Naive thymus-derived CD8-positive, alpha-beta T cell (primary cell): ENCODE measurements around the gene KCP. TPM values are rescaled to one million over a fixed set of nuclear protein-coding genes. Genes with fewer than 3 reads are reported as not detected.
A peak's percentile ranks its signal among the peaks of the same experiment; 100 is the strongest.

Source experiments
- ATAC-seq, 2 donors: fragments of 150-1000 bp; cut with Tn5 transposase in 1 of 2; sonication (Bioruptor Pico), chemical (Tn5 transposase) in 1 of 2; 1 replicate in 1 of 2; 2 replicates in 1 of 2; pipeline ENCODE4 v1.10.0; 2021; ENCODE audit warnings: mild to moderate bottlenecking in 2 of 2, moderate library complexity in 2 of 2
- POLR2A ChIA-PET: fragments of 350-600 bp; sonication (Branson Sonifier 250); formaldehyde crosslinking; loops from one replicate; lab custom pipeline; 2021; ENCODE audit warnings: antibody characterized with exemption; lab: Charles Lee
- DNase-seq, 10 donors: peaks; one replicate each; pipeline versions ENCODE4 v3.0.0 to v3.0.0-alpha.2; 2020 to 2022
- H3K27ac Mint-ChIP-seq, 10 donors: one replicate each; pipeline ENCODE4 v1.8.0; 2020 to 2022; ENCODE audit warnings: mild to moderate bottlenecking in 10 of 10, mixed read lengths in 10 of 10, moderate library complexity in 4 of 10, inconsistent platforms in 1 of 10
- H3K27me3 Mint-ChIP-seq, 5 donors: one replicate each; pipeline ENCODE4 v1.8.0; 2021 to 2022; ENCODE audit warnings: mixed read lengths in 5 of 5
- H3K36me3 Mint-ChIP-seq, 3 donors: one replicate each; pipeline ENCODE4 v1.8.0; 2020 to 2022; ENCODE audit warnings: mixed read lengths in 3 of 3, mild to moderate bottlenecking in 2 of 3, inconsistent platforms in 1 of 3
- H3K4me1 Mint-ChIP-seq, 4 donors: one replicate each; pipeline ENCODE4 v1.8.0; 2021 to 2022; ENCODE audit warnings: mixed read lengths in 4 of 4
- H3K4me3 Mint-ChIP-seq, 10 donors: one replicate each; pipeline ENCODE4 v1.8.0; 2020 to 2022; ENCODE audit warnings: mild to moderate bottlenecking in 10 of 10, mixed read lengths in 10 of 10, moderate library complexity in 6 of 10, inconsistent platforms in 1 of 10
- H3K9me3 Mint-ChIP-seq, 9 donors: one replicate each; pipeline ENCODE4 v1.8.0; 2020 to 2022; ENCODE audit warnings: mixed read lengths in 9 of 9, mild to moderate bottlenecking in 3 of 9, inconsistent platforms in 1 of 9, moderate library complexity in 1 of 9
- polyA plus RNA-seq, 3 donors: library from polyadenylated mRNA; unstranded; fragments of 300-500 nt; fragmentation: Illumina TruSeq; gene quantifications; one replicate each; pipeline ENCODE4 v1.2.3, GENCODE V29; 2021
- total RNA-seq, 8 experiments: library from RNA in 2 of 8; stranded (reverse) in 2 of 8; gene quantifications; one replicate each; pipeline ENCODE4 v1.2.3 and lab custom pipeline; 2021 to 2026

Gene KCP
- total and polyA plus RNA-seq, 5 experiments from 2014 or later: 0.29 to 0.33 TPM; not detected in 3

- no peak for DNase-seq
- Mint-ChIP-seq H3K27me3 (no peaks in the 10 kb centered on the region), H3K4me1 (no peaks in the 10 kb centered on the region), H3K27ac (no peak overlapping the region), H3K4me3 (no peak overlapping the region), H3K9me3 (no peaks in the 10 kb centered on the region), H3K36me3 (no peaks in the 10 kb centered on the region)
- POLR2A ChIA-PET: no interaction called here
- ATAC-seq: no peak
These were observed 55.0 kb downstream of the KCP start for GRCh38 chr7:128855559-128855958.

- POLR2A ChIA-PET: no interaction called here
- DNase-seq (no peak), ATAC-seq (no peak)
- no peaks in the 10 kb centered on the region for H3K36me3 Mint-ChIP-seq
- H3K4me1 Mint-ChIP-seq: no peaks in the 10 kb centered on the region
- H3K9me3 Mint-ChIP-seq: no peaks in the 10 kb centered on the region
- H3K27ac Mint-ChIP-seq: no peak overlapping the region
- no peaks in the 10 kb centered on the region for H3K27me3 Mint-ChIP-seq
- no peak overlapping the region for H3K4me3 Mint-ChIP-seq
These were observed 56.1 kb downstream of the KCP start for GRCh38 chr7:128854396-128854795.

GRCh38 chr7:128853799-128854198 lies 56.7 kb downstream of the KCP start:
- DNase-seq (no peak), ATAC-seq (no peak)
- POLR2A ChIA-PET: no interaction called here
- no peaks in the 10 kb centered on the region for H3K27me3 Mint-ChIP-seq
- no peak overlapping the region for H3K27ac Mint-ChIP-seq
- no peaks in the 10 kb centered on the region for H3K9me3 Mint-ChIP-seq
- no peaks in the 10 kb centered on the region for H3K4me1 Mint-ChIP-seq
- H3K4me3 Mint-ChIP-seq: no peak overlapping the region
- no peaks in the 10 kb centered on the region for H3K36me3 Mint-ChIP-seq

- POLR2A ChIA-PET: no interaction called here
These were observed 57.8 kb downstream of the KCP start for GRCh38 chr7:128852537-128853254.

GRCh38 chr7:128849804-128850490 lies 60.6 kb downstream of the KCP start:
- Mint-ChIP-seq H3K36me3 (no peaks in the 10 kb centered on the region), H3K27ac (peak overlapping the region in 2 of 10 donors; percentile 14 to 79), H3K4me3 (no peak overlapping the region), H3K4me1 (no peaks in the 10 kb centered on the region), H3K27me3 (no peaks in the 10 kb centered on the region), H3K9me3 (no peaks in the 10 kb centered on the region)
- ATAC-seq (no peak), DNase-seq (no peak)
- POLR2A ChIA-PET: interaction anchor here (0.6 kb wide), 1 partner anchor 1146 kb away, joined by 3 read pairs; no protein-coding TSS in a partner anchor

More at GRCh38 chr7:128852537-128853254, 57.8 kb downstream of the KCP start:
- no peaks in the 10 kb centered on the region for H3K36me3 Mint-ChIP-seq
- no peaks in the 10 kb centered on the region for H3K9me3 Mint-ChIP-seq
- DNase-seq (peak in 1 of 10 donors; percentile 61), ATAC-seq (no peak)
- H3K27ac Mint-ChIP-seq: no peak overlapping the region
- H3K4me1 Mint-ChIP-seq: no peaks in the 10 kb centered on the region
- no peaks in the 10 kb centered on the region for H3K27me3 Mint-ChIP-seq
- no peak overlapping the region for H3K4me3 Mint-ChIP-seq

GRCh38 chr7:128849156-128849515 lies 61.4 kb downstream of the KCP start:
- POLR2A ChIA-PET: no interaction called here

GRCh38 chr7:128848289-128849155 lies 62.0 kb downstream of the KCP start:
- Mint-ChIP-seq H3K4me3 (no peak overlapping the region), H3K27me3 (no peaks in the 10 kb centered on the region), H3K27ac (no peak overlapping the region), H3K36me3 (no peaks in the 10 kb centered on the region), H3K4me1 (no peaks in the 10 kb centered on the region), H3K9me3 (no peaks in the 10 kb centered on the region)
- DNase-seq: no peak
- no peak for ATAC-seq
- POLR2A ChIA-PET: no interaction called here

More at GRCh38 chr7:128849156-128849515, 61.4 kb downstream of the KCP start:
- Mint-ChIP-seq H3K4me1 (no peaks in the 10 kb centered on the region), H3K27ac (no peak overlapping the region), H3K36me3 (no peaks in the 10 kb centered on the region), H3K4me3 (no peak overlapping the region), H3K27me3 (no peaks in the 10 kb centered on the region), H3K9me3 (no peaks in the 10 kb centered on the region)
- DNase-seq (no peak), ATAC-seq (no peak)

GRCh38 chr7:128847721-128848211 lies 62.7 kb downstream of the KCP start:
- H3K36me3 Mint-ChIP-seq: no peaks in the 10 kb centered on the region
- H3K27me3 Mint-ChIP-seq: no peaks in the 10 kb centered on the region
- DNase-seq (peak in 1 of 10 donors; percentile 4), ATAC-seq (no peak)
- H3K9me3 Mint-ChIP-seq: no peaks in the 10 kb centered on the region
- no peak overlapping the region for H3K4me3 Mint-ChIP-seq
- no peaks in the 10 kb centered on the region for H3K4me1 Mint-ChIP-seq
- no peak overlapping the region for H3K27ac Mint-ChIP-seq
- POLR2A ChIA-PET: no interaction called here

GRCh38 chr7:128846781-128847444 lies 63.6 kb downstream of the KCP start:
- Mint-ChIP-seq H3K27ac (no peak overlapping the region), H3K9me3 (no peaks in the 10 kb centered on the region), H3K4me3 (no peak overlapping the region), H3K36me3 (no peaks in the 10 kb centered on the region), H3K4me1 (peaks cover 0 to 2% (median under 1%) of the 10 kb centered on the region in 4 donors), H3K27me3 (no peaks in the 10 kb centered on the region)
- ATAC-seq (no peak), DNase-seq (no peak)
- POLR2A ChIA-PET: no interaction called here

GRCh38 chr7:128845987-128846386 lies 64.5 kb downstream of the KCP start:
- ATAC-seq (no peak), DNase-seq (no peak)
- Mint-ChIP-seq H3K4me1 (peaks cover 0 to 3% (median under 1%) of the 10 kb centered on the region in 4 donors), H3K27me3 (no peaks in the 10 kb centered on the region), H3K9me3 (no peaks in the 10 kb centered on the region), H3K27ac (no peak overlapping the region), H3K36me3 (no peaks in the 10 kb centered on the region), H3K4me3 (no peak overlapping the region)
- POLR2A ChIA-PET: no interaction called here

GRCh38 chr7:128845475-128845874 lies 65.0 kb downstream of the KCP start:
- Mint-ChIP-seq H3K4me3 (peak overlapping the region in 1 of 10 donors; percentile 33), H3K36me3 (no peaks in the 10 kb centered on the region), H3K9me3 (no peaks in the 10 kb centered on the region), H3K4me1 (peaks cover 0 to 3% (median under 1%) of the 10 kb centered on the region in 4 donors), H3K27me3 (no peaks in the 10 kb centered on the region), H3K27ac (no peak overlapping the region)
- POLR2A ChIA-PET: no interaction called here
- DNase-seq (no peak), ATAC-seq (no peak)

GRCh38 chr7:128844777-128845311 lies 65.7 kb downstream of the KCP start:
- Mint-ChIP-seq H3K9me3 (no peaks in the 10 kb centered on the region), H3K36me3 (no peaks in the 10 kb centered on the region), H3K4me1 (peaks cover 0 to 3% (median under 1%) of the 10 kb centered on the region in 4 donors), H3K27ac (no peak overlapping the region), H3K27me3 (no peaks in the 10 kb centered on the region), H3K4me3 (no peak overlapping the region)
- DNase-seq: no peak
- ATAC-seq: no peak
- POLR2A ChIA-PET: no interaction called here
